ENCODE results near the gene UNCX.

Gene UNCX

DNA sequence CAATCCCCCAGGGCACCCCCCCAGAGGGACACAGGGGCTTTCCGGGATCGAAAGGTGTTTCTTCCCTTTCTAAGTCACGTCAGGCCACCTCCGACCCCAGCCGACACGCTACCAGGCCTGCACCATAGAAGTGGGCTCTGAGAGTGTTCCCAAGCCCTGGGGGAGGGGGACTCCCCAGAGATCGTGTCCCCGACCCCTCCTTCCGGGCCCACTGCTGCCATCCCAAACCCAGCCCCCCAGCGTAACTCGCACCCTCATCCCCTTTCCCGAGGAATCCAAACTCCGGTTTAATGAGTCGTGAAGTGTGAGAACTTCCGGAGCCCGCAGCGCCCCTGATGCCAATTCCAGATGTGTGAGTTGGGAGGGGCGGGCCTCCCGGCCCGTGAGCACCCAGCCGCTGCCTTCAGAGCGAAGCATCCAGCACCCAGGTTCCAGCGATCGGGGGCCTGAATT, 11.3 kb downstream of the UNCX start:
- no peak for DNase-seq (ENCODE audit: low read depth in 2 of 2)

- no peak for DNase-seq (ENCODE audit: low read depth in 2 of 2)
Observed at GRCh38 chr7:1244700-1245523, 12.2 kb downstream of the UNCX start.

DNA sequence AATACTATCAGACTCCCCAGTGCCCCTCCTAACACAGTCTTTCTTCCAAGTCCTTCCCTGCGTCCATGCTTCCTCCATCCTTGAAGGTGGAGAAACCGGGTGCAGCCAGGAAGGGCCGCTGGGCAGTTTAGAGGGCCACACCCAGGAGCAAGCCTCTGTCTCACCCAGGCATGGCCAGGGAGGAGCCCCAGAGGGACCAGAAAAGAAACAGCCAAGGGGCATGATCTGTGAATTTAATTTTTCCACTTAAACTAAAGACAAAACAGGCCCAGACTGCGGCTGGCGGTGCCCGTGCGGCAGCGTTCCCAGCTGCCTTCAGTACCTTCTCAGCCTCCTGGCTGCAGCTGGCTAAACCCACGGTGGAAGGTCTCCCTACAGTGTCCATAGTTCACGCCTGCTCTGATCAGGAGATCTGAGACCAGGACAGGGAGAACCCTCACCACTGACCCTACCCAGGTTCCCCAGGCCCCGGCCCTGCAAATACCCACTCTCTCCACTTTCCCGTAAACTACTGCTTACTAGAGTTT, 12.9 kb downstream of the UNCX start:
- DNase-seq (ENCODE audit: low read depth in 2 of 2) = no peak

DNA sequence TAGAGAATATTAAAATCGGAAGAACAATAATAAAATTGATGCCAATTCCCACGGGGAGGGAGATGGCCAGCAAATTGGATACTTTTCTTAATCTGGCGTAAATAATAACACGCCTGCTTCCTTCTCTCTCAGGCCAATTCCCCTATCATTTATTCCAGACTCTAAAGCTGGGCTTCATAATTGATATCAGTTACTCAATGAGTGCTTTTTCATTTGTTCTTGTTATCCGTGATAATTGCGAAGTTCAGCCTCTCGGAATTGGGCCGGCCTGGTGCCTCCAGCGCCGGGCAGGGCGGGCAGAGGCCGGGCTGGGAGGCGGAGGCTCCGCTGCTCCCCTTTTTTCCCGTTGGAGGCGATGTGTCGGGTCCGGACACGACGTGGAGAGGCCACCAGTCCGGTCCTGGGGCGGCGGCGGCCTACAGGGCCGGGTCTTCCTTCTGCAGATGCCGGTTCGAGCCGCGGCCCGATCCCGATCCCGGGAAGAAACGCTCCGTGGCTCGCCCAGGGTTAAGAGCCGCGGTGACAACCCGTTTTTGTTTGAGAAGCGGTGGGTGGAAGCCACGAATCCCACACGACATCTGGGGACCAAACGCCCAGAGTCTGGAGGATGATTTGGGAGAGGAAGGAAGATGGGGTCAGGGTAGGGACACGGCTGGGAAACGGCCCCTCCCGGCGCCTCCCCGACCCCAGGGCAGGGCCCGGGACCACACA, 13.6 kb downstream of the UNCX start:
- no peak for DNase-seq (ENCODE audit: low read depth in 2 of 2)

- no peak for DNase-seq (ENCODE audit: low read depth in 2 of 2)
Observed at GRCh38 chr7:1246871-1247526, 14.3 kb downstream of the UNCX start.

- DNase-seq (ENCODE audit: low read depth in 2 of 2) = no peak
Observed at GRCh38 chr7:1247527-1248041, 14.9 kb downstream of the UNCX start.

DNA sequence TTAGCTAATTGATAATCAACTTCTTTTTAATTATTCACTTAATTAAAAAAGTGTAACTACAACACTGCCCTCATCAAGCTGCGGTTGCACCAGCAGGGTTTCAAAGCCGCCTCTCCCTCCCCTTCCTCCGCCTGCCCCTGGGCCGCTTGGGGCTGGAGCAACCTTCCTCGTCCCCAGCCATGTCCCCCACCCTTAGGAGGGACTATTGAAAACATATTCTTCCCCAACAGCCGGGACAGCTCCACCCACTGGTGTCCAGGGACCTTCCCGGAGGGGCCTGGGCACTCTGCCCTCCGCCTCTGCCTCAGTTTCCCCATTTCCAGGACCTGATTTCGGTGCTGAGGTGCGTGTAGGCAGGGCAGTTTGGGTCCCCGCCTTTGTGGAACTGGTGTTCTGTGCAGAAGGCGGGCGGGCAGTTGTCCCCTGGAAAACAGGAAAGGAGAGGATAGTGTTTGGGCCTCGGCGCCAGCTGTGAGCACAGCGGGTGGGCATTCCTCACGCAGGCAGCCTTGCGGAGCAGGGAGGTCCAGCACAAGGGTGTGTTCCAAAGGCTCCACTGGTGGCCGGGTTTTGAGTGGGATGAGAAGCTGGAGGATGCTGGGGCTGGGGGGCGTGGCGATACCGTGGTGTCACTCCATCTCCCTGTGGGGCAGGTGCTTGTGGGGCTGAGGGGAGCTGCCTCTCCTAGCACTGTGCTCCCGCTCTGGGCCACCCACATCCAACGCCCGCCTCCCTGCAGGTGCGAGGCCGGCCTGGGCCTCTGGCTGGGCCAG, 15.7 kb downstream of the UNCX start:
- DNase-seq (ENCODE audit: low read depth in 2 of 2) = no peak

DNA sequence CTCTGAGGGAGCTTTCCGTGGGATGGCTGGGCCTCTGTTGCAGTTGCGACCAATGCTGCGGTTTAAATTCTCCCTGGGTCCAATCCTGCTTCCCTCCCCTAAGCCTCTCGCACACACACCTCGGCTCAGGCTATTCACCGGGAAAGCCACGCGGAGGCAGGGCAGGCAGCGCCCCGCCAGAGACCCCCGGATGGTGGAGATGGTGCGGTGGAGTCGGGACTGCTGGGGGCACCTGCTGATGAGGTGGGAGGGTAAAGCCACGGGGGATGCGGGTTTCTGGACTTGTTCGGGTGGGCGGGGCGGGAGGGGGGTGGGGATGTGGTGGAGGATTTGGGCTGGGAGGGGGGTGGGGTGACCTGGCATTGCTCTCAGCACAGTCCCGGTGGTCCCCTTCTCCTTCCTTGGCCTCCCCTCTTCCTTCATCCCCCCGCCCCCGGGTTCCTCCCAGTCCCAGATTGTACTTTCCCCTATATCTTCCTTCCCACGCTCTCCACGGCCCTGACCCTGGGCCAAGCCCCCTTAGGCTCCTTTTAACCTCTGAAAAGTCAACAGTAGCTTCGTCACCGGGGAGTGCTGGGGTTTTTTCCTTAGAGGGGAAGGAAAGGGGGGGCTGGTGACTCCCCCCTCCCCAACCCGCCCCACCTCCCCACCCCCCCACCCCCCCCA, 16.4 kb downstream of the UNCX start:
- no peak for DNase-seq (ENCODE audit: low read depth in 2 of 2)

- no peak for DNase-seq (ENCODE audit: low read depth in 2 of 2)
Observed at GRCh38 chr7:1249731-1250130, 17.1 kb downstream of the UNCX start.

- DNase-seq (ENCODE audit: low read depth in 2 of 2) = no peak
Observed at GRCh38 chr7:1250901-1251300, 18.2 kb downstream of the UNCX start.

GRCh38 chr7:1251796-1252539, 19.3 kb downstream of the UNCX start:
- no peak for DNase-seq (ENCODE audit: low read depth in 2 of 2)

DNA sequence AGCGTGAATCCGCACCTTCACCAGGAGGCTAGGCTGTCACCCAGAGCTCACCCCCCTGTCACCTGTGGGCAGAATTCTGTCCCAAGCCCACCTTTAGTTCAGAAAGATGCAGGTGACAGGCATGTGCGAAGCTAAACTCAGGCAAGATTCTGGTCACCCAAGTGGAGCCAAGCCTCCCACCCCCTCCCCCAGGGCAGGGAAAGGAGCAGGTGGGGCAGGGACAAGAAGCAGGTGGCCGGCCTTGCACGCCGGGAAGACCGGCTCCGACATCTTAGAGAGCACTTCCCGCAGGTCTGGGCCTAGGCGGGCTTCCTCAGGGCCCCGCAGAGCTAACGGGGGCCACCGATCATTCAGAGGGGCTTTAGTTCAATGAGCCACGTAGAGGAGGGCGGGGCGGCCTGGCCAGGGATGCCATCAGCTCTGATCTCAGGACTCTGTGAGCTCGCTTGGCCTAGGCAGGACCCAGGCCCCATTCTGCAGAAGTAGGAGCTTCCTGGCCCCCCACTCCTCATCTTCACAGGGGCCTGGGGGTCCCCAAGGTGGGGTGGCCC, 19.9 kb downstream of the UNCX start:
- no peak for DNase-seq (ENCODE audit: low read depth in 2 of 2)

GRCh38 chr7:1253681-1254181, 21.1 kb downstream of the UNCX start:
- DNase-seq (ENCODE audit: low read depth in 2 of 2) = no peak

- DNase-seq (ENCODE audit: low read depth in 2 of 2) = no peak
Observed at GRCh38 chr7:1254281-1255079, 21.8 kb downstream of the UNCX start.

GRCh38 chr7:1255080-1255816, 22.6 kb downstream of the UNCX start:
- no peak for DNase-seq (ENCODE audit: low read depth in 2 of 2)

GRCh38 chr7:1255817-1256340, 23.2 kb downstream of the UNCX start:
- DNase-seq (ENCODE audit: low read depth in 2 of 2) = no peak

DNA sequence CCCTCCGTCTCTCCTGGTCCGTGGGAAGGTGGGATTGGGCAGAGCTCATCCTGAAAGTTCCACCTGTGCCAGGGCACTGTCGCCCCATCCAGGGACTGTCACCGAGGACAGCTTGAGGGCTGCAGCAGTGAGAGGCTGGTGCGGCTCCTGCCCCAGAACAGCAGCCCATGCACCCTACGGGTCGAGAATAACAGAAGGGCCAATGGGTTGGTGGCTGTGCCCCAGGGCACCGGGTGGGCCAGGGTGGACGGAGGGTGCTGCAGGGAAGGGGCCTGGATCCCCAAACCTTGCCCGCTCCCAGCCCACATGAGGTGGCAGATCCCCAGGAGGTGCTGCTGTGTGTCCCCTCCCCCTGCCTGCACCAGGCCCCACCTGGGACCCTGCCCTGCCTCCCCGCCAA, 23.9 kb downstream of the UNCX start:
- no peak for DNase-seq (ENCODE audit: low read depth in 2 of 2)

- DNase-seq (ENCODE audit: low read depth in 2 of 2) = no peak
Observed at GRCh38 chr7:1257221-1257620, 24.5 kb downstream of the UNCX start.

Data from stimulated activated CD4-positive, alpha-beta T cell treated with anti-CD3 and anti-CD28 coated beads, Interleukin-1b, Interleukin-23, amount 100 ng/mL, for 4 hours (primary cell).